Ishikawa (cell line): ENCODE measurements around the gene SUMO3.

Experiments
- CEBPB ChIP-seq: IDR thresholded peaks from 2 replicates; pipeline ENCODE4 v1.6.1; 2012
- CREB1 ChIP-seq: IDR thresholded peaks from 2 replicates; pipeline ENCODE4 v1.6.1; 2012; ENCODE audit warnings: low read depth
- EGR1 ChIP-seq: IDR thresholded peaks from 2 replicates; pipeline ENCODE4 v1.6.1; 2012
- EP300 ChIP-seq: IDR thresholded peaks from 2 replicates; pipeline ENCODE4 v1.6.1; 2012; ENCODE audit warnings: borderline replicate concordance
- FOXM1 ChIP-seq: IDR thresholded peaks from 2 replicates; pipeline ENCODE4 v1.6.1; 2012; ENCODE audit warnings: low read depth, borderline replicate concordance
- MAX ChIP-seq: IDR thresholded peaks from 2 replicates; pipeline ENCODE4 v1.6.1; 2012
- NFIC ChIP-seq: IDR thresholded peaks from 2 replicates; pipeline ENCODE4 v1.6.1; 2012
- RAD21 ChIP-seq: IDR thresholded peaks from 2 replicates; pipeline ENCODE4 v1.6.1; 2012; ENCODE audit warnings: low read depth
- TAF1 ChIP-seq: IDR thresholded peaks from 2 replicates; pipeline ENCODE4 v1.6.1; 2012; ENCODE audit warnings: low read depth, mild to moderate bottlenecking
- TCF12 ChIP-seq: IDR thresholded peaks from 2 replicates; pipeline ENCODE4 v1.6.1; 2012; ENCODE audit warnings: low read depth
- TEAD4 ChIP-seq: IDR thresholded peaks from 2 replicates; pipeline ENCODE4 v1.6.1; 2012
- YY1 ChIP-seq: IDR thresholded peaks from 2 replicates; pipeline ENCODE4 v1.6.1; 2012; ENCODE audit warnings: low read depth
- ZBTB7A ChIP-seq: IDR thresholded peaks from 2 replicates; pipeline ENCODE4 v1.6.1; 2012; ENCODE audit warnings: low read depth
- TF ChIP-seq, protein P1 (sequence below): IDR thresholded peaks from 2 replicates; pipeline ENCODE4 v1.6.1; 2012; ENCODE audit warnings: low read depth, mild to moderate bottlenecking
- TF ChIP-seq, protein P2 (sequence below): IDR thresholded peaks from 2 replicates; pipeline ENCODE4 v1.6.1; 2012

SUMO3 gene

DNA sequence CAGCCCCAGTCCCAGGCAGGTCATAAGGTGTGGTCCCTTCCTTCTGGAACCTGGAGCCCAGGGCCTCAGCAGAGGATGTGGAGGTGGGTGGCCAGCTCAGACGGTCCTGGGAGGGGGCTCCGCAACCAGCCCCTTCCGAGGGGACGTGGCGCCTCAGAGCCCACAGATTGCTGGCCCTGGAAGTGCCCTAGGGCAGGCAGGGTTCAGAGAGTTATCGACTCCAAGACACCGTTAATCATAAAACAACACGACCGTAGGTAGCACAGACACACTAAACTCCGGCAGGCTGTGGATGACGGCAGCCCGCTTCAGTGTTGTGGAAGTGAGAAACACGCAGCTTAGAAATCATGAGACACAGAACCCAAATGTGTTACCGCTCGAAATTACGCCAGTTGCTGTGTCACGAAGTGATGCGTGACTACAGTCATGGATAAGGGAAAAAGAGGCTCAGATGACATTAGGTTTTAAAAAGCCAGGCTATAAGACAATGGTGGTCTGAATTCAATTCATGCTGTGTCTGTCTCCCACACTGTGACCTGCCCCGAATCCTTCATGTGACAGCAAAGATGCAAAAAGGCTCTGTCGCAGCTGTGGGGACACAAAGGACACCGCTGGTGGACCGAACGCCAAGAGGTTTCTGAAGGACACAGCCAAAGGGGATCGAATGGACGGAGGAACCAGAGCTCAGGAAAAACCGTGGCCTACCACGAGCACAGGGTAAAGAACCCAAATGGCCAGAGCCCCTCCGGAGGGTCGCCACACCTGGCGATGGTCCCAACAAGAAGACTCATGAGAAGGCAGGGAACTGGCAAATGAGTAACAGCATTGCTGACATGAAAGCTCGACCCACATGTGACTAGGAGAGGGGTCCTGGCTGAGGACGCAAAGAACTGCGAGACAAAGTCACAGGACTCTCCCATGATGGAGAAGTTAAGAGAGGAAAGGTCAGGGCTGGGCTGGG, 1.7 kb upstream of the SUMO3 start:
- no peak for TF ChIP-seq MAX
- no peak for TF ChIP-seq CEBPB
- TF ChIP-seq, protein P1, sequence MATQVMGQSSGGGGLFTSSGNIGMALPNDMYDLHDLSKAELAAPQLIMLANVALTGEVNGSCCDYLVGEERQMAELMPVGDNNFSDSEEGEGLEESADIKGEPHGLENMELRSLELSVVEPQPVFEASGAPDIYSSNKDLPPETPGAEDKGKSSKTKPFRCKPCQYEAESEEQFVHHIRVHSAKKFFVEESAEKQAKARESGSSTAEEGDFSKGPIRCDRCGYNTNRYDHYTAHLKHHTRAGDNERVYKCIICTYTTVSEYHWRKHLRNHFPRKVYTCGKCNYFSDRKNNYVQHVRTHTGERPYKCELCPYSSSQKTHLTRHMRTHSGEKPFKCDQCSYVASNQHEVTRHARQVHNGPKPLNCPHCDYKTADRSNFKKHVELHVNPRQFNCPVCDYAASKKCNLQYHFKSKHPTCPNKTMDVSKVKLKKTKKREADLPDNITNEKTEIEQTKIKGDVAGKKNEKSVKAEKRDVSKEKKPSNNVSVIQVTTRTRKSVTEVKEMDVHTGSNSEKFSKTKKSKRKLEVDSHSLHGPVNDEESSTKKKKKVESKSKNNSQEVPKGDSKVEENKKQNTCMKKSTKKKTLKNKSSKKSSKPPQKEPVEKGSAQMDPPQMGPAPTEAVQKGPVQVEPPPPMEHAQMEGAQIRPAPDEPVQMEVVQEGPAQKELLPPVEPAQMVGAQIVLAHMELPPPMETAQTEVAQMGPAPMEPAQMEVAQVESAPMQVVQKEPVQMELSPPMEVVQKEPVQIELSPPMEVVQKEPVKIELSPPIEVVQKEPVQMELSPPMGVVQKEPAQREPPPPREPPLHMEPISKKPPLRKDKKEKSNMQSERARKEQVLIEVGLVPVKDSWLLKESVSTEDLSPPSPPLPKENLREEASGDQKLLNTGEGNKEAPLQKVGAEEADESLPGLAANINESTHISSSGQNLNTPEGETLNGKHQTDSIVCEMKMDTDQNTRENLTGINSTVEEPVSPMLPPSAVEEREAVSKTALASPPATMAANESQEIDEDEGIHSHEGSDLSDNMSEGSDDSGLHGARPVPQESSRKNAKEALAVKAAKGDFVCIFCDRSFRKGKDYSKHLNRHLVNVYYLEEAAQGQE = no peak
- TF ChIP-seq EGR1 = no peak
- TF ChIP-seq FOXM1 = no peak

- TF ChIP-seq CREB1 (no peak), EGR1 (no peak), CEBPB (no peak), TCF12 (no peak), TAF1 (no peak), NFIC (no peak)
These were observed 764 bp upstream of the SUMO3 start for GRCh38 chr21:44818640-44819011.

- TF ChIP-seq EGR1 = peak; percentile 55
- no peak for TF ChIP-seq EP300
These were observed 369 bp downstream of the SUMO3 start for GRCh38 chr21:44817506-44817880.

- no peak for TF ChIP-seq NFIC
- no peak for TF ChIP-seq MAX
- 0 out of 2 replicates have a peak, but pooled peaks have one; percentile 61 for TF ChIP-seq ZBTB7A
- TF ChIP-seq FOXM1 = no peak
These were observed 929 bp downstream of the SUMO3 start for GRCh38 chr21:44816761-44817505.

DNA sequence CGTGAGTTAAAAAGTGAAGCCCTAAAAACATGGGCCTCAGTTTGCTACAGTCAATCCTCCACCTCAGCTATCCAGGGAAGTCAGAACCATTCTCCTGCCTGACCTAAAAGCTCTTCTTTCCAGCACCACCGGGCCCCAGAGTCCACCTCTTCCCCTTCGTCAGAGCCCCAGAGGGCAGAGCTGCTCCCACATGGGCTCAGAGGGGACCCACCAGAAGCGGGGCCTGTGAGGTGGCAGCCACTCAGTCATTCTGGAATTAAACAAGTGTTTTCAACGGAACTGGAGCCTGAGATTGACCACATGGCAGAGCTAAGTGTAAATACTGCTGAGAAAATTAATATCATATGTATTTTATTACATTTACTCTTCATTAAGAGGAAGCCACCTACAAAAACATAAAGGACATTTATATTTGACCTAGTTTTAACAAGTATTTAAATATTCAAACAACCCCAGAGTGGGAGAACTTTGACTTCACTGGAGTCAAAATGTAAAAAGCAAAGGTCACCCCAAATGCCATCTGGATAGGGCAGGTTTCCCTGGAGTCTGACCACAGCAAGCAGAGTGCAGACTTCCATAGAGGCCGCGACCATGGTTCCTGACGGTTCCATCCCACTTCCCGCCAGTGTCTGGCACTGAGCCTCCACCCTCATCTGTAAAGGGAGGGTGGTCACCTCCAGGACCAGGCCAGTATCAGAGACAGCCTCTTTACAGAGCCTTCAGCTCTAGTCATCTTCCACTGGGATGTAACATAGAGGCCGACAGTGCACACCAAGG, 1.8 kb downstream of the SUMO3 start:
- TF ChIP-seq, protein P2, sequence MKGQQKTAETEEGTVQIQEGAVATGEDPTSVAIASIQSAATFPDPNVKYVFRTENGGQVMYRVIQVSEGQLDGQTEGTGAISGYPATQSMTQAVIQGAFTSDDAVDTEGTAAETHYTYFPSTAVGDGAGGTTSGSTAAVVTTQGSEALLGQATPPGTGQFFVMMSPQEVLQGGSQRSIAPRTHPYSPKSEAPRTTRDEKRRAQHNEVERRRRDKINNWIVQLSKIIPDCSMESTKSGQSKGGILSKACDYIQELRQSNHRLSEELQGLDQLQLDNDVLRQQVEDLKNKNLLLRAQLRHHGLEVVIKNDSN = no peak
- TF ChIP-seq CREB1 = no peak
- TF ChIP-seq CEBPB = no peak
- no peak for TF ChIP-seq EP300
- TF ChIP-seq, protein P1 = no peak
- no peak for TF ChIP-seq NFIC
- no peak for TF ChIP-seq TCF12
- no peak for TF ChIP-seq RAD21
- TF ChIP-seq EGR1 = no peak

DNA sequence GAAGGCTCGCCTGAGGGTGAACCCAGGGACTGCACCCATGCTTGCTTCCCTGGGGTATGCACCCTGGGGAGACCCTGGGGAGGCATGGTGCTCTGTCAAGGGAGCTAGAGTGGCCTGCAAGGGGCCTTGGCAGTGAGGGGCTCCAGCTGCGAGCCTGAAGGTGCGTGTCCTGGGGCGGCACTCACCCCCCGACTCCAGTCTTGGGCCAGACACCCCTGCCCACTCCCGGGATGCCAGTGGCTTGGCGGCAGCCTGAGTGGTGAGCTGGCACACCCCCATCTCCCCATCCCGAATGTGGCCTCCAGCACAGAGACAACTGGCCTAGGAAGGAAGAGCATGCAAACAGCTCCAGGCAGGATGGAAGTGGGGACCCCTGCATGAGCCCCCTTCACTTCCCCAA, 2.6 kb downstream of the SUMO3 start:
- TF ChIP-seq EP300 (no peak), TAF1 (no peak), YY1 (no peak)

DNA sequence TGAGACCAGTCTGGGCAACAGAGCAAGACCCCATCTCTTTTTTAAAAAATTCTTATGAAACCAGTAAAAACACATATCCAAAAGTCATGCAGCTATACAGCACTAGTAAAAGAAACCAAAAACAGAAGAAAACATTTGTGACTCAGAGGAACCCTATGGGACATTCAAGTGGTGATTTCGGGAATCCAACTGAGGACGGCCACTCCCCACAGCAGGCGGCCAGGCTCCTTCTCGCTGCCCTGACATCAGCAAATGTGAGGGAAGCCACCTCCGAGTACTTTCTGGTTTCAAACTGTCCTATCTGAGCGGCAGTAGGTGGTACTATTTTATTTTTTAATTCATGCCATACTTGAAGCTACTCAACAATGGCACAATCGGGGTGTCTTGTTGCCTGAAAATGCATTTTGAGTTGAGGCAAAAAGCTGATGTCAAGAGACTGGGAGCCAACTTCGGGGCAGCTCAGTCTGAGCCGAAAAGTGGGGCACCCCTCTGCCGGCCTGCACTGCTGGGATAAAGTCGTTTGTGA, 3.3 kb downstream of the SUMO3 start:
- TF ChIP-seq FOXM1 (no peak), TCF12 (no peak), TAF1 (no peak), CREB1 (no peak), EP300 (no peak), TEAD4 (no peak), CEBPB (no peak), NFIC (no peak), YY1 (no peak), MAX (no peak)
- TF ChIP-seq, protein P2 = no peak
